HG03066 (cell line): Measurements from ENCODE around the gene LCN2.
"Not testable (repeated sequence)": the region's sequence is repeated elsewhere in the genome, so short reads cannot be mapped to it uniquely, and the experiment has no call there.

ENCODE experiments used
- ATAC-seq: cut with Tn5 transposase; IDR thresholded peaks from one replicate; pipeline ENCODE4 v1.9.1; 2021; ENCODE audit warnings: low read depth; ENCODE audit not compliant: unreplicated experiment

Gene LCN2

DNA sequence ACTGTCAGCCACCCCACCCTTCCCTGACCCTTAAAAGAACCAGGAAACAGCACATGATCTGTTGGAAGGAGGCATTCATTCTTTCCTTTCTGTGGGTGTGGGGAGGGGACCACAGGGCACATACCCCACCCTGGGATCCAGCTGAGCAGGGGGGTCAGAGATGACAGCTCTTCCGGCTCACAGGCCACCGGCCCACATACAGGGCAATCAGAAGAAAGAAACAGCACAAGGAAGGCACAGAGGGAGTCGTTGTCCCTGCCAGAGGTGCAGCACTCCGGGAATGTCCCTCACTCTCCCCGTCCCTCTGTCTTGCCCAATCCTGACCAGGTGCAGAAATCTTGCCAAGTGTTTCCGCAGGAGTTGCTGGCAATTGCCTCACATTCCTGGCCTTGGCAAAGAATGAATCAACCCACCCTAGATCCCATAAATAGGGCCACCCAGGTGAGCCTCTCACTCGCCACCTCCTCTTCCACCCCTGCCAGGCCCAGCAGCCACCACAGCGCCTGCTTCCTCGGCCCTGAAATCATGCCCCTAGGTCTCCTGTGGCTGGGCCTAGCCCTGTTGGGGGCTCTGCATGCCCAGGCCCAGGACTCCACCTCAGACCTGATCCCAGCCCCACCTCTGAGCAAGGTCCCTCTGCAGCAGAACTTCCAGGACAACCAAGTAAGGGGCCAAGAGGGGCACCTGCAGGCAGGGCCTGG lies at the start of gene LCN2:
TSS of gene LCN2 (plus strand) at position 453 of the 701 bp plus-strand sequence. CDS start at position 526, 73 bp downstream.
- no peak for ATAC-seq

DNA sequence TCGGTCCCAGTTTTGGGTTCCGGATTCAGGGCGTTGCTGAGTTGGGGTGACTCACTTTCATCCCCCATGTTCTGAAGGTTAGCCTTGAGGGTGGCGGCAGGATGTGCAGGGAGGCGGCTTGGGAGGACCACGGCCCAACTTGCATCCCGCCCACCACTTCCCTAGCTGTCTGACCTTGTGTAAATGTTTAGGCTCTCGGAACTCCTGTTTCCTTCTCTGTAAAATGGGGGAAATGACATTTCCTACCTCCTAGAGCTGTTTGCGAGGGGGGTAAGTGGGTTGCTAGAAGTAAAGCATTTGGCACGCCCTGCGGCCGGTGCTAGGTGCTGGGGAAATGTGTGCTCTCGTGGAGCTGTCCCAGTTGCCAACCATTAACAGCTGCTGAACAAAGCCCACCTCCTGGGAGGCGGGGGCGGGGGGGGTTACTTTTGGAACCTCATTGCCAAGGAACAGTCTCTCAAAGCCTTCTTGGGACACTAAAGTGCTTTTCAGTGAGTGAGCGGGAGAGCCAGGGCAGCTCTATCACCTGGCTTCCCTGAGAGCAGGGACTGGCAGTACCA lies 49.2 kb upstream of the LCN2 start:
- ATAC-seq, result no peak

DNA sequence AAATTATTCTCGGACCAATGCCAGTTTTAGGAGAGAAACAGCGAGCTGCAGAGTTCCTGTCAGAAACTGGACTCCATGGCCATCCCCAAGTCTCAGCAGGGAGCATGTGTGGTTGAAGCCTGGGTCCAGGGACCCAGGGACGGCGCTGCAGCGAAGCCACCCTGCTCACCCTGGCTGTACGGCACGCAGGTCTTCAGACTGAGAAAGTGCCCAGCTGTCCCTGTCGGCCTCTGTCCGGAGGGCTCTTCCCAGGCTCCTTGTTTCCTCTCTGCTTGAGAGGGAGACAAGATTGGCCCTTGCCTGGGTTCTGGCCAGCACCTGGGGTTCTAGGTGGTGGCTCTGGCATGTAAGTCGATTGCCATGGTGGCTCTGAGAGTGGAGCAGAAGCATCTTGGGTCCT lies 48.7 kb upstream of the LCN2 start:
- no peak for ATAC-seq

DNA sequence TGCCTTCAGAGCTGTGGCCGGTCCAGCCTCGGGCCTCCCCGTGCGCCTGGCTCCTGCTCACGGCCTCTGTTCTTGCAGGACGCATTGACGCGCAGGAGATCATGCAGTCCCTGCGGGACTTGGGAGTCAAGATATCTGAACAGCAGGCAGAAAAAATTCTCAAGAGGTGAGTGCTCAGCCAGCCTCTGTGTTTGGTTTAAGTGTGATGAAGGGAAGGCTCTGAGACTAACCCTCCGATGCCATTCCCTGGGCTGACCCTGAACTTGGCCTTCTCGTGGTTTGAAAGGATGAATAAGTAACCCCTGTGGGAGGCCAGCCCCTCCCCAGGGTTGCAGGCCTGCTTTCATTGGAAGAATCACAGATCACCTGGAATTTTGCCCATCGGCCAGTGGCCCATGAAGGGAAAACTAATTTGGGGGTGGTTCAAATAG lies 48.0 kb upstream of the LCN2 start:
- ATAC-seq, result no peak

DNA sequence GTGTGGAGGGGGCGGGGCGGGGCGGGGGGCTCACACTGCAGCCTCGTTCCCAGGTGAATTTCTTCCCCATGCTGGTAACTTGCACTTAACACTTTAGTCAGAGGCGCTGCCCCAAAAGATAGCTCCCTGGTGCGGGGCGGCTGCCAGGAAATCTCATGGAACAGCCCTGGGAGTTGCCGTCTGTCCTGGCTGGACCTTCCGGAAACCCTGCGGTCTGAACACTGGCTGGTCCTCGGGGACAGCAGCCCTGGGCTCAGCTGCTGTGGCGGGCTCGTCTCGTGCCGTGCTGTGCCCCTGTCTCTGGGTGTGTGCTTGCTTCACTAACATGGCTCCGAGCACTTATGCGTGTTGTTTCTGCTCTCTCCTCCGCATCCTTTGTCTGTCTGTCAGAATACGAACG lies 47.6 kb upstream of the LCN2 start:
- no peak for ATAC-seq

DNA sequence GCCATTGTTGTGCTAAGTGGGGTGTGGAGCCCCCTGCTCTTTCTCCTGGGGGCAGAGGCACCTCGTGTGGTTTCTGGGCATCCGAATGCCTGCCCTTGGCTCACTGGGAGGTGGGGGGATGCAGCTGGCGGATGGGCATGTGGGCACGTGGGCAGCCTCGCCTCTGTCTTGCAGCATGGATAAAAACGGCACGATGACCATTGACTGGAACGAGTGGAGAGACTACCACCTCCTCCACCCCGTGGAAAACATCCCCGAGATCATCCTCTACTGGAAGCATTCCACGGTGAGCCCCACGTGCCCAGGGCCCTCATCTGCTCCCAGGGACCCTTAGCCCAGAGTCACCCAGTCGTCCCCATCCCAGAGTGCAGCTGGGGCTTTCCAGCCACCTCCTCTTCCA lies 47.1 kb upstream of the LCN2 start:
- no peak for ATAC-seq

DNA sequence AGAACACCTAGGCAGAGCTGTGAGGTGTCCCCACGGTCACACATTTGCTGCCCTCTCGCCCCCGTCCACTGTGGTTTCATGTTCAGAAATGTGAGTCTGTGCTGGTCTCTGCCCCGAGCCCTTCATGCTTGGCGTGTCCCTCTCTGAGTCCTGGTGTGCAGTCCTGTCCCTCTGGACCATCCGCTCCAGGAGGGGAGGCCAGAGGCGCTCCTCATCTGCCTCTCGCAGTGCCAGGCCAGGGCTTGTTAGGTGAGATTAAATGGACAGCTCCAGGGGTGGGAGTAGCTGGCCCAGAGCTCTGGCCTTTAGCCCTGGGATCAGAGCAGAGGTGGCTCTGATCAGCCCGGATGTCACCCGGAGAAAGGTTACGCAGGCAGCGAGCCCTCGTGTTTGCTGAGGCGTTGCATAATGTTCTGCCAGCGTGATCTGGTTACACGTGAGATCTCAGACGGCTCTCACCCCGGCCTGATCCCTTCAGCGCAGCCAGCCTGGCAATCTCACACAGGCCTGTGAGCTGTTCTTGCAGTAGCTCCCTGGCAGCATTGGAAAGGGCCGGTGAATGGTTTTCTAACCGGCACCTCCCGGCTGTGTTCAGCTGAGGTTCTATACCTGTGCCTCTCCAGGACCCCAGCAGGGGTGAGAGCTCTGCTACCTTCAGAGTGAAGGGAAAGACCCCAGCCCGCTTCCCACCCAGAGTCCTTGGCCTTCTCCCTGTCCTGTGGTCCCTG lies 46.2 kb upstream of the LCN2 start:
- no peak for ATAC-seq

DNA sequence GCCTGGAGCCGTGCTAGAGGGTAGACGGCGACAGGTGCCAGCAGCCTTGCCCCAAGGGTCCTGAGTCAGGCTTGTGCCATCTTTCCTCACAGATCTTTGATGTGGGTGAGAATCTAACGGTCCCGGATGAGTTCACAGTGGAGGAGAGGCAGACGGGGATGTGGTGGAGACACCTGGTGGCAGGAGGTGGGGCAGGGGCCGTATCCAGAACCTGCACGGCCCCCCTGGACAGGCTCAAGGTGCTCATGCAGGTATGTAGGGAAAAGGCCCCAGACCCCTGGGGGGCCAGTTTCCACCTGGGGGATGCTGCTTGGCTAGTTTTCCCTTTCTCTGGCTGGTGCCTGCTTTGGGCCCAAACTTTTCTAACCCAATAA lies 45.7 kb upstream of the LCN2 start:
- ATAC-seq, result no peak

DNA sequence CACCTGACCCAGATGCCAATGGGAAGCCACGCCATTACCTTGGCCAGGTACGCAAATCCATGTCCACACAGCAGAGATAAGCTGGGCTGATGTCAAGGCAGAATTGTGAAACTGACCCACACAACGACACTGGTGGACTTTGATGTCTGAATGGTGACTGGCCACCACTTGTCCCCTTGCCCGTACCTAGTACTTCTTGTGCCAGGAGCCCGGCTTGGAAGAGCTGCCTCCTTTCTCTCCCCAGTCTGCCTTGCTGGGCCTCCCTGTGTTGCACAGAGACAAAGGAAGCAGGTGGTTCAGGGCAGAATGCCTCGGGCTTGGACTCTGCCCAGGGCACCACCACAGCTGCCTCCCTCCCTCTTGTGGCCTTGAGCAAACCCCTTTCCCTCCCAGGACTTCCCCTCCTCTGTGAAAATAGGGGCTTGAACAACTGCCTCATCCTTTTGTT lies 45.1 kb upstream of the LCN2 start:
- no peak for ATAC-seq

DNA sequence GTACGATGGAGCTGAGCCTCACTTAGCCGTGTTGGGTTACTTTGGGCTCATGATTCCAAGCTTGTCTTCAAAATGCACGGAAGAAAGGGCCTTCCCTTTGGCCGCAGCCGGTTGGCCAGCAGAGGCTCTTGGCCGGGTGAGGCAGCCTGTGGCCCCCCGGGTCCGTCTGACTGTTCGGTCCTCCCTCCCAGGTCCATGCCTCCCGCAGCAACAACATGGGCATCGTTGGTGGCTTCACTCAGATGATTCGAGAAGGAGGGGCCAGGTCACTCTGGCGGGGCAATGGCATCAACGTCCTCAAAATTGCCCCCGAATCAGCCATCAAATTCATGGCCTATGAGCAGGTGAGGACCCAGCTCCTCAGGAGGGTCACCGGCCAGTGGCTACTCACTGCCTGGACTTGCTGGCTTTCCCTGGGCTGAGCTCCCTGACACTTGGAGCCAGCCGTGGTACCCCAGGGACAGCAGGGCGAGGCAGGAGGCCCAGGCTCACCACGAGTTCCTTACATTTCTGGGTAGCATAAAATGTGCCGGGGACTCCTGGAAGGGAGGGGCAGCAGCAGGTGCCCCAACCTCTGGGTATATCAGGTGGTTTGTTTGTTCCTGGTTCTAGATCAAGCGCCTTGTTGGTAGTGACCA lies 43.6 kb upstream of the LCN2 start:
- ATAC-seq, result no peak

DNA sequence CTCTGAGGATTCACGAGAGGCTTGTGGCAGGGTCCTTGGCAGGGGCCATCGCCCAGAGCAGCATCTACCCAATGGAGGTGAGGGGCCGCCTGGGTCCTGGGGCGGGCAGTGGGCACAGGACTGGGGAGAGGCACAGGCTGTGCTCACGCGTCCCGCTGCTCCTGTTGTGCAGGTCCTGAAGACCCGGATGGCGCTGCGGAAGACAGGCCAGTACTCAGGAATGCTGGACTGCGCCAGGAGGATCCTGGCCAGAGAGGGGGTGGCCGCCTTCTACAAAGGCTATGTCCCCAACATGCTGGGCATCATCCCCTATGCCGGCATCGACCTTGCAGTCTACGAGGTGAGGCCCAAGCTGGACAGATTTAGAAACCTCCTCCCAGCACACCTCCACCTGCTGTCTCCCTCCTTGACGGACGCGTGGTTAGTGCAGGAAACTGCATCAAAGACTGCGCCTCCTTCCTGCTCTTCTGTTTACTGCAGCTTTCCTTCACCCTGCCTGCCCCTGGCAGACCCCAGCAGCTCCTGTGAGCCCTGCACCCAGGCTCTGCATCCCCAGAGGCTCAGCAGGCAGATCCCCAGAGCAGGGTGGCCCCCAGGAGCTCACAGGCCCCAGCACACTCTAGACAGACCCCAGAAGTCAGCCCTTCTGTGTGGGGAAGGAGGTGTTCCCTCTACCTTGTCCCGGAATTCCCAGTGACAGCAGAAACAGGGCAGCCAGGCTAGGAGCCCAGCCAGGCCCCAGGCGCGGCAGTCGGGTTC lies 42.9 kb upstream of the LCN2 start:
- ATAC-seq, result no peak

DNA sequence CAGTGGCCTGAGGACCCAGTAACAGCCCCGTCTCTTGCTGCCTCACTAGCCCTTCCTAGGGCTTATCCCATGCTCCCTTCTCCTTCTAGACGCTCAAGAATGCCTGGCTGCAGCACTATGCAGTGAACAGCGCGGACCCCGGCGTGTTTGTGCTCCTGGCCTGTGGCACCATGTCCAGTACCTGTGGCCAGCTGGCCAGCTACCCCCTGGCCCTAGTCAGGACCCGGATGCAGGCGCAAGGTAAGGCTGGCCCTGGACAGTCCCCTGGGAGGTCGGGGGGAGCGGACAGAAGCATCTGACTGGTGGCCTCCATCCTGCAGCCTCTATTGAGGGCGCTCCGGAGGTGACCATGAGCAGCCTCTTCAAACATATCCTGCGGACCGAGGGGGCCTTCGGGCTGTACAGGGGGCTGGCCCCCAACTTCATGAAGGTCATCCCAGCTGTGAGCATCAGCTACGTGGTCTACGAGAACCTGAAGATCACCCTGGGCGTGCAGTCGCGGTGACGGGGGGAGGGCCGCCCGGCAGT lies 42.2 kb upstream of the LCN2 start:
- no peak for ATAC-seq

DNA sequence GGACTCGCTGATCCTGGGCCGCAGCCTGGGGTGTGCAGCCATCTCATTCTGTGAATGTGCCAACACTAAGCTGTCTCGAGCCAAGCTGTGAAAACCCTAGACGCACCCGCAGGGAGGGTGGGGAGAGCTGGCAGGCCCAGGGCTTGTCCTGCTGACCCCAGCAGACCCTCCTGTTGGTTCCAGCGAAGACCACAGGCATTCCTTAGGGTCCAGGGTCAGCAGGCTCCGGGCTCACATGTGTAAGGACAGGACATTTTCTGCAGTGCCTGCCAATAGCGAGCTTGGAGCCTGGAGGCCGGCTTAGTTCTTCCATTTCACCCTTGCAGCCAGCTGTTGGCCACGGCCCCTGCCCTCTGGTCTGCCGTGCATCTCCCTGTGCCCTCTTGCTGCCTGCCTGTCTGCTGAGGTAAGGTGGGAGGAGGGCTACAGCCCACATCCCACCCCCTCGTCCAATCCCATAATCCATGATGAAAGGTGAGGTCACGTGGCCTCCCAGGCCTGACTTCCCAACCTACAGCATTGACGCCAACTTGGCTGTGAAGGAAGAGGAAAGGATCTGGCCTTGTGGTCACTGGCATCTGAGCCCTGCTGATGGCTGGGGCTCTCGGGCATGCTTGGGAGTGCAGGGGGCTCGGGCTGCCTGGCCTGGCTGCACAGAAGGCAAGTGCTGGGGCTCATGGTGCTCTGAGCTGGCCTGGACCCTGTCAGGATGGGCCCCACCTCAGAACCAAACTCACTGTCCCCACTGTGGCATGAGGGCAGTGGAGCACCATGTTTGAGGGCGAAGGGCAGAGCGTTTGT lies 41.6 kb upstream of the LCN2 start:
- no peak for ATAC-seq

DNA sequence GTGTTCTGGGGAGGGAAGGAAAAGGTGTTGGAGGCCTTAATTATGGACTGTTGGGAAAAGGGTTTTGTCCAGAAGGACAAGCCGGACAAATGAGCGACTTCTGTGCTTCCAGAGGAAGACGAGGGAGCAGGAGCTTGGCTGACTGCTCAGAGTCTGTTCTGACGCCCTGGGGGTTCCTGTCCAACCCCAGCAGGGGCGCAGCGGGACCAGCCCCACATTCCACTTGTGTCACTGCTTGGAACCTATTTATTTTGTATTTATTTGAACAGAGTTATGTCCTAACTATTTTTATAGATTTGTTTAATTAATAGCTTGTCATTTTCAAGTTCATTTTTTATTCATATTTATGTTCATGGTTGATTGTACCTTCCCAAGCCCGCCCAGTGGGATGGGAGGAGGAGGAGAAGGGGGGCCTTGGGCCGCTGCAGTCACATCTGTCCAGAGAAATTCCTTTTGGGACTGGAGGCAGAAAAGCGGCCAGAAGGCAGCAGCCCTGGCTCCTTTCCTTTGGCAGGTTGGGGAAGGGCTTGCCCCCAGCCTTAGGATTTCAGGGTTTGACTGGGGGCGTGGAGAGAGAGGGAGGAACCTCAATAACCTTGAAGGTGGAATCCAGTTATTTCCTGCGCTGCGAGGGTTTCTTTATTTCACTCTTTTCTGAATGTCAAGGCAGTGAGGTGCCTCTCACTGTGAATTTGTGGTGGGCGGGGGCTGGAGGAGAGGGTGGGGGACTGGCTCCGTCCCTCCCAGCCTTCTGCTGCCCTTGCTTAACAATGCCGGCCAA lies 40.8 kb upstream of the LCN2 start:
- ATAC-seq, result no peak

DNA sequence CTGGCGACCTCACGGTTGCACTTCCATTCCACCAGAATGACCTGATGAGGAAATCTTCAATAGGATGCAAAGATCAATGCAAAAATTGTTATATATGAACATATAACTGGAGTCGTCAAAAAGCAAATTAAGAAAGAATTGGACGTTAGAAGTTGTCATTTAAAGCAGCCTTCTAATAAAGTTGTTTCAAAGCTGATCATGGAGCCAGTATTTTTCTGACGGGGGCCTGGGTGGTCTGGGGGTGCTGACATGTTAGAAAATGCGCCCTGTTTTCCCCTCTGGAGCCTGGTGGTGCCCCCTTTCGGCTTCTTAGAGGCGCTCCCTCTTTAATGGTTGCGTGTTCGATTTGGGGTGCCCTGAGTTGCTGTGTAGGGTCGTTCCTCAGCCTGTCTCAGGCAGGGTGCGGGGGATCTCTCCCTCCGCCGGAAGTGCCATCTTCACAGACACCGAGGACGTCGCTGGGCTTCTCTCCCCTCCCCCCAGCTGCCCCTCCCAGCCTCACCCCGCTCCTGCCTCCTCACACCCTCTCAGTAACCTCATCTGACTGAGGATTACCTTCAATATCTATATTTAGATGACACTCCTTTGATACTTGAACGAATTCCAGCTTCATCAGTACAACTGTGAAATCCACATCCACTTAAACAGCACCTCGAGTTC lies 40.1 kb upstream of the LCN2 start:
- ATAC-seq, result no peak

DNA sequence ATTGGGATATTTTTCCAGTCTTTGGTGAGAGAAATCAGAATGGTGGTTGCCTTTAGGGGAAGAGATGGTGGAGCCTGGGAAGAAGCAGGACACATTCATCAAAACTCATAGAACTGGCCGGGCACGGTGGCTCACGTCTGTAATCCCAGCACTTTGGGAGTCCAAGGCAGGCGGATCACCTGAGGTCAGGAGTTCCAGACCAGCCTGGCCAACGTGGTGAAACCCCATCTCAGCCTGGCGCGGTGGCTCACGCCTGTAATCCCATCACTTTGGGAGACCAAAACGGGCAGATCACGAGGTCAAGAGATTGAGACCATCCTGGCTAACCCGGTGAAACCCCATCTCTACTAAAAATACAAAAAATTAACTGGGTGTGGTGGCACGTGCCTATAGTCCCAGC lies 37.5 kb upstream of the LCN2 start:
- ATAC-seq, result not testable (repeated sequence)

DNA sequence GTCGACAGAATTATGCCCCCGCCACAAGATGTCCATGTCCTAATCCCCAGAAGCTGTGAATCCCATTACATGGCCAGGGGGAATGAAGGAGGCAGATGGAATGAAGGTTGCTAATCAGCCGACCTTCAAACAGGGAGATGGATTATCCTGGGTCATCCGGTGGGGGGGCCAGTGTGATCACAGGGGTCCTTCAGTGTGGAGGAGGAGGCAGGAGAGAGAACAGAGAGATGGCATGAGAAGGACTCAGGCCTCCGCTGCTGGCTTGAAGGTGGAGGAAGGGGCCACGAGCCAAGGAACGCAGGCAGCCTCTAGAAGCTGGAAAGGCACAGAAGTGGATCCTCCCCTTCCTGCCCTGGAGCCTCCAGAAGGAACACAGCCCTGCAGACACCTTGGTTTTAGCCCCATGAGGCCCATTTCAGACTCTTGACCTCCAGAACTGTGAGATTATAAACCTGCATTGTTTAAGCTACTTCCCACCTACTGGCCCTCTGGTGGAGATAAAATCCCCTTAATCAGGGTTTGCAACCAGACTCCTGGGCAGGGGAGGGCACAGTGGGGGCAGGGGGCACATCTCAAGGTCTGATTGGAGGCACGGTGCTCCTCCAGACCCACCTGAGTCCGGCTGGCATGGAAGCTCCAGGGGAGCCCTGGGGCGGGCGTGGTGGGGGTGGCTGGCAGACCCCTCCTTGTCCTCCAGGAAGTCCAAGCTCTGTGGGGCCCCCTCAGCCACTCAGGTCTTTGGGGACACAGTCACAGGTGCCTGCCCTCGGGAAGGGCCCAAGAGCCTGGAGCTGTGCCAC lies 35.5 kb upstream of the LCN2 start:
- ATAC-seq, result no peak
